GM19395 (cell line): ENCODE results near the gene SLC35F2.

ENCODE experiments used
- ATAC-seq: cut with Tn5 transposase; IDR thresholded peaks from one replicate; pipeline ENCODE4 v1.9.1; 2021; ENCODE audit warnings: mild to moderate bottlenecking, moderate library complexity; ENCODE audit not compliant: unreplicated experiment

Gene SLC35F2

DNA sequence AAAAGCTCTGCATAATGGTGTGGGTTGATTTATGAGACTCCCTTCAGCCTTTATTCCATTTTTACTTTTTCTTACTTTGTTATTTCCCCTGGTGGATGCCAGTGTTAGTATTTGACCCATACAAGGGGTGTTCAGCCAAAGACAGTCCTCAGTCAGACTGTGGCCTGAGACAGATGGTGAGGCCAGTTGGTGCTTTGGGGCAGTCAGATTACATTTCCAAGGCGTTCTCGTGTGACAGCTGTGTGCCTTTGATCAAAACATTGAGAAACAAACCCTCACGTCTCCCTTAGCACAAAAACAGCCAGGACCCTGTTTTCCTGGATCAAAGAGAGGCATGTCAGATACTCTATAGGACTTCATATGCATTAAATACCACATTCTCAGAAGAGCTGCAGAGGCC is 115.4 kb downstream of the SLC35F2 start:
- ATAC-seq, result no peak

DNA sequence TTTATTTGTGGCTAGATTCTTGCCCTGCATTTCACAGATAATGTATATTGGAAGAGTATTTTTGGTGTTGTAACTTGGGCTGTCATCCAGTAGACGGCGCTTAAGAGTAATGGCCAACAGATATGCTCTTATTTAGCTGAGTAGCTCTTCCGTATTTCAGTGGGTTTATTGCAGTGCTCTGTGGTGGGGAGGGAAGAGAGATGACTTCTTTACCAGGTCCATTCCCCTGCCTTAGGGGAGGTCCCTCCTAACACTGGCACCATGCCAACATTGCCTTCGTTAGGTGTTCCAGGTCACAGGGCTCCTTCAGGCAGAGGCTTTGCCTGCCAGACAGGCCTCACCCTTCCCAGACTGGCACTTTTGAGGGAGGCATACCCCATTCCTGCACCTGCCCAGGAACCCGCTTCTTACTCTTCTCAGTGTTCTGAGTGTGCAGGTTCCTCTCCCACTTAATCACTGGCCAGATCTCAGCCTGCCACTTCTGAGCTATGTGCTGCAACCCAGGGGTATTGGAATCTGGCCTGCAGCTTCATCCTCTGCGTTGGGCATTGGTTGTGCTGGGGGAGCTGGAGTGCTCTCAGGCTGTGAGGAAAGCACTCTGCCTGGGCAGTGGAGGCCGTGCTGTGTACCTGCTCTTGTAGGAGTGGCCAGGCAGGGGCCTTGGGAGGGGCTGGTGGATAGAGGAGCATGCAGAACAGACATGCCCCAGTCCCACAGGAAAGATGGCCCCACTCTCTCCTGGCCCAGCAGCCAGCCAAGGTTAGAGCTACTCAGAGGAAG is 117.4 kb downstream of the SLC35F2 start:
- ATAC-seq, result peak; percentile 96
